Suppressor macrophage (primary cell): ENCODE data around the gene PFDN6.
A peak's percentile ranks its signal among the peaks of the same experiment; 100 is the strongest.
"Not testable (repeated sequence)": the region's sequence is repeated elsewhere in the genome, so short reads cannot be mapped to it uniquely, and the experiment has no call there.

Experiments
- DNase-seq, 4 experiments: peaks; one replicate each; pipeline ENCODE4 v3.0.0-alpha.2; 2020 to 2022

Gene PFDN6

GRCh38 chr6:33273924-33274902 is 15.2 kb upstream of the PFDN6 start:
- no peak for DNase-seq

GRCh38 chr6:33275795-33276580 is 13.4 kb upstream of the PFDN6 start:
- not testable (repeated sequence) for DNase-seq

GRCh38 chr6:33276581-33276863 is 12.9 kb upstream of the PFDN6 start:
- no peak for DNase-seq

- peak; percentile 77 to 91 (median 84) for DNase-seq
These were observed 12.3 kb upstream of the PFDN6 start, which contains the start of gene B3GALT4 for GRCh38 chr6:33276864-33277662. Gene B3GALT4 (plus strand): TSS chr6:33277123. CDS start chr6:33277420, 297 bp downstream.

GRCh38 chr6:33277663-33278391 is 11.6 kb upstream of the PFDN6 start:
- peak in 2 of 4 experiments; percentile 20 to 30 for DNase-seq

GRCh38 chr6:33278392-33278741 is 11.0 kb upstream of the PFDN6 start:
- DNase-seq: no peak

GRCh38 chr6:33278810-33279209 is 10.6 kb upstream of the PFDN6 start:
- no peak for DNase-seq

- DNase-seq: peak in 3 of 4 experiments; percentile 17 to 58 (median 54)
These were observed 10.1 kb upstream of the PFDN6 start for GRCh38 chr6:33279257-33279695.

- DNase-seq: peak; percentile 48 to 71 (median 60)
These were observed 9.4 kb upstream of the PFDN6 start for GRCh38 chr6:33279971-33280511.

- no peak for DNase-seq
These were observed 8.9 kb upstream of the PFDN6 start for GRCh38 chr6:33280539-33280938.

GRCh38 chr6:33285214-33285613 is 4.2 kb upstream of the PFDN6 start:
- DNase-seq: not testable (repeated sequence)

GRCh38 chr6:33286946-33287914 is 2.2 kb upstream of the PFDN6 start:
- no peak for DNase-seq

GRCh38 chr6:33288141-33288920 is 1.1 kb upstream of the PFDN6 start:
- peak in 1 of 4 experiments; percentile 10 for DNase-seq

GRCh38 chr6:33289784-33290315 is 449 bp downstream of the PFDN6 start:
- peak in 1 of 4 experiments; percentile 41 for DNase-seq

GRCh38 chr6:33290459-33290858 is 1.1 kb downstream of the PFDN6 start:
- no peak for DNase-seq

- no peak for DNase-seq
These were observed 3.7 kb downstream of the PFDN6 start for GRCh38 chr6:33292996-33293682.

- no peak for DNase-seq
These were observed 4.9 kb downstream of the PFDN6 start for GRCh38 chr6:33294086-33294823.
